SW480 (cell line): ENCODE measurements around the gene RPL6.
"Not testable (repeated sequence)": the region's sequence is repeated elsewhere in the genome, so short reads cannot be mapped to it uniquely, and the experiment has no call there.

Source experiments
- DNase-seq: peaks from one replicate; pipeline ENCODE4 v3.0.0-alpha.2; 2016; ENCODE audit warnings: low spot score

RPL6 gene

DNA sequence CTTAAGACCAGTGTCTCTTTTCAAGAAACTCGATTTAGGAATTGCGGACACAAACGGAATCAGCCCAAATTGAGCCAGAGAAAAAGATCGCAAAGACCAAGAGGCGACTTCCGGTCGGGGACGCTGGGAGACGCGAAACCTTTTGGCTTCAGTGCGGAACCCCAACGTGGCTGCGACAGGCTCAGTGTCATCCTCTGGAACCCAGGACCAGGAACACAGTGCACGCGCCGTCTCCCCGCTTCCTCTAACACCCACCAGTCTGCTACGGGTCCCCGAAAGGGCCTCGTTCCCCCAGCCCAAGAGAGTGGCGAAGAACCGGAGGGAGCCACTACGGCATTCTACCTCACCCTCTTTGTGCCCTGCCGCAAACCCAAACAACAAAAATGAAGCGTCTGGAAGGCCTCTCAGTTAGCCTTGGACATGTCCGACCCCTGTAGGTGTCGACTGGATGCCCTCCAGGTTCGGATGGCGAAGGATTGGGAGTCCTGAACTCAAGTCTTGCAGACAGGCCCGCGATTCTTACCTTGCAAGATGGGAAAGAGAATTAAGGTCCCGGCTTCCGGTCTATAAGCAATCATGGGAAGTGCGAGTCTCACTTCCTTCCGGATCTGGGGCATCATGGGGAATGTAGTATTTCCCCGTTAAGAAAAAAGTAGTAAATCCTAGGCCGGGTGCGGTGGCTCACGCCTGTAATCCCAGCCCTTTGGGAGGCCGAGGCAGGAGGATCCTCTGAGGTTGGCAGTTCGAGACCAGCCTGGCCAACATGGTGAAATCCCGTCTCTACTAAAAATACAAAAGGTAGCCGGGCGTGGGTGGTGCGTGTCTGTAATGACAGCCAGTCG, at the start of gene RPL6:
Gene RPL6, minus strand, starts transcription at position 542 of the 842 bp plus-strand sequence. CDS start 949 bp downstream, outside the sequence.
- DNase-seq = peak; percentile 93

DNA sequence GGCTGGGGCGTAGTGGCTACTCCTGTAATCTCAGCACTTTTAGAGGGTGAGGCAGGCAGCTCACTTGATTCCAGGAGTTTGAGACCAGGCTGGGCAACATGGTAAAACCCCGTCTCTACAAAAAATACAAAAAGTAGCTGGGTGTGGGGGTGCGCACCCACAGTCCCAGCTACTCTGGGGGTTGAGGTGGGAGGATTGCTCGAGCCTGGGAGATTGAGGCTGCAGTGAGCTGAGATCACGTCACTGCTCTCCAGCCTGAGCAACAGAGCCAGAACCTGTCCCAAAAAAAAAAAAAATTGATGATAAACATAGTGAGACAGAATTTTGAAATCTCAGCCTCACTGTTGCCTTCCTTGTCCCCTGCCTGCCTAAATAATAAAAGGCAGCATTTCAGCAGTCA, 49.3 kb upstream of the RPL6 start:
- no peak for DNase-seq

DNA sequence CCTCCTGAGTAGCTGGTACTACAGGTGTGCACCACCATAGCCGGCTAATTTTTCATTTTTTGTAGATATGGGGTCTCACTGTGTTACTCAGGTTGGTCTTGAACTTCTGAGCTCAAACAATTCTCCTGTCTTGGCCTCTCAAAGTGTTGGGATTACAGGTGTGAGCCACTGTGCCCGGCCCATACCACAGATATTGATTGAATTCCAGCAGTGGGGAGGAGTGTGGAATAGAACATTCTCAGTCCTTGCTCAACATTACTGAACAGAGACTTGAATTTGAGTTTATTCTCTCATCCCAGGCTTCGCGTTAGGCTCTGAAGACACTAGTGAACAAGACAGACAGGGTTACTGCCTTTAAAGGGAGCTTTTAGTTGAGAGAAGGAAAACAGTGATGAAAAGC, 48.9 kb upstream of the RPL6 start:
- DNase-seq = no peak

DNA sequence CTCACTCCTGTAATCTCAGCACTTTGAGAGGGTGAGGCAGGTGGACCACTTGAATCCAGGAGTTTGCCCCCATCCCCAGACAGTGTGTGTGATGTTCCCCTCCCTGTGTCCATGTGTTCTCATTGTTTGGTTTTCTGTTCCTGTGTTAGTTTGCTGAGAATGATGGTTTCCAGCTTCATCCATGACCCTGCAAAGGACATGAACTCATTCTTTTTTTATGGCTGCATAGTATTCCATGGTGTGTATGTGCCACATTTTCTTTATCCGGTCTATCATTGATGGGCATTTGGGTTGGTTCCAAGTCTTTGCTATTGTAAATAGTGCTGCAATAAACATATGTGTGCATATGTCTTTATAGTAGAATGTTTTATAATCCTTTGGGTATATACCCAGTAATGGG, 47.7 kb upstream of the RPL6 start:
- not testable (repeated sequence) for DNase-seq

DNA sequence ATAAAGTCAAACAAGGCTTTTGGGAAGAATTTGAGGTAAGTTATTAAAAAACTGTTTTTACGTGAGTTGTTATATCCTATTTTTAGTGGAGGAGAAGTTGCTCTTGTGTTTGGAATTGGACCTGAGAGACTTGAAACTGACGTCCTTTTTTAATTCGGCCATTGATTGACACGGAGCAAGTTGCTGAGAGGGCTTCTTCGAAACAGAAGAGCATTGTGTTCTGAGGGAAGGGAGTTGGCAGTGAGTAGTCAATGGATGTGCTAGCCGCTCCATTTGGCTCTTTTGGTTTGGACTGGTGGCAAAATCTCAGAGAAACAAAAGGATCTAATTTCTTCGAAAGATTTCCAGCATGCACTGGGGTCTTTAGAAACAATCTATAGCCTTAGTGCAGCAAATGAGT, 46.6 kb upstream of the RPL6 start:
- no peak for DNase-seq

DNA sequence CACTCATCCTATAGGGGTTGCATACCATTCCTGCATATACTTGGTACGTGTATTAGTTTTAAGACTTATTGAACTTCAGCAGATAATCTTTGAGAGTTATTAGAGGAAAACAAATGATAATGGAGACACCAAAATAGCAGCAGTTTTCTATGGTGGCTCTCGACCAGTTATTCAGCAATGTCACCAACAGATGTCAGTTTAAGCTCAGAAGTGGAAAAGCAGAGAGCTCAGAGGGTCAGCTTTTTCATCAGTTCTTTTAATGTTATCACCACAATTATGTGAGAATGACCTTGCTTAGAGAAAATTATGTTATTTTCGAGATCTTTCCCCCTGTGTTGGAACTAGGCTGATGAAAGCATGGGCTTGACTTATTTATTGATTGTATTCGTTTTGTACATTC, 41.3 kb upstream of the RPL6 start:
- no peak for DNase-seq

DNA sequence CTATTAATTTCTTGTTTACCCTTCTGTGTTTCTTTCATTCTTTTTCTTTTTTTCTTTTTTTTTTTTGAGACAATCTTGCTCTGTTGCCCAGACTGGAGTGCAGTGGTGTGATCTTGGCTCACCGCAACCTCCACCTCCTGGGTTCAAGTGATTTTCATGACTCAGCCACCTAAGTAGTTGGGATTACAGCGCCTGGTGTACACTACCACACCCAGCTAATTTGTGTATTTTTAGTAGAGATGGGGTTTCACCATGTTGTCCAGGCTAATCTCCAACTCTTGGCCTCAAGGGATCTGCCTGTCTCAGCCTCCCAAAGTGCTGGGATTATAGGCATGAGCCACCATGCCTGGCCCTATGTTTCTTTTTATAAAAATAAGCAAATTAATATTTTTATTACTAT, 38.8 kb upstream of the RPL6 start:
- DNase-seq = not testable (repeated sequence)

DNA sequence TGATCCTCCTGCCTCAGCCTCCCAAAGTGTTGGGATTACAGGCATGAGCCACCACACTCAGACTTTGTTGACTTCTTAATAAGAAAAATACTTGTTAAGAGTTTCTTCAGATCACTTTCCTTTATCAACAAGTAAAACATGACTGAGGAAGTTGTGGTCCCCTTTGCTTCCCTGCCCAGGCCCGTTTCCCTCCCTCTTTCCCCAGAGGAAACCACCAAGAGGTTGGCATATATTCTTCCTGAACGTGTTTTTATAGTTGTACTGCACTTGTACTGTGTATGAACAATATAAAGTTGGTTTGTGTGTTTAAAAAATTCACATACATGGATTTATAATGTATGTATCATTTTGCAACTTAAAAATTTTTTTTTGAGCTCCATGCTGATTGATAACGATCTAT, 37.7 kb upstream of the RPL6 start:
- DNase-seq = no peak

DNA sequence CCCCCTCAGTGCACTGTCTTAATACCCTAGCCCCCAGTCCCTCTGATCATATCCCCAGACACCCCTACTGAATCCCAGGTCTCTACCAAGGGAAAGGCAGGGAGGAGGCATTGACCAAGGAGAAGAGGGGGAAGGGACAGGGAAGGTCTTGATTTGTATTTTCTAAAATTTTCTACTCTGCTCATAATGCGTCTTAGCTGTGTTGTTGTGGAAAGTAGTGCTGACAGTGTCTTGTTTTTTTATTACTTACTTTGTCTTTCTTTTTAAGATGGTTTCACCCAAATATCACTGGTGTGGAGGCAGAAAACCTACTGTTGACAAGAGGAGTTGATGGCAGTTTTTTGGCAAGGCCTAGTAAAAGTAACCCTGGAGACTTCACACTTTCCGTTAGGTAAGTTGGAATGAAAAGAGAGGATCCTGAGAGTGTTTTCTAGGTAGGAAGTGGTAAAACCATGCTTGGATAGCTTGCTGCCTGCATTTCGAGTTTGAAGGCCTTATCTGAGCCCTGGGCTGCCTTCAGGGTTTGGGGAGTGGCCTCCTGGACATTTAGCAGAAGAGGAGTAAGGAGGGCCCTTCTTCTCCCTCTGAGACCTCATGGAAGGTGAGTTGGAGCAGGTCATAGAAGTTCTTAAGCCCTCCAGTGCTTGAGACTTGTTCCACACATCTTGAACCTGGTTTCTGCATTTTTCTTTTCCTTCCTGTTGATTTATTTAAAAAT, 36.8 kb upstream of the RPL6 start:
- DNase-seq = no peak

DNA sequence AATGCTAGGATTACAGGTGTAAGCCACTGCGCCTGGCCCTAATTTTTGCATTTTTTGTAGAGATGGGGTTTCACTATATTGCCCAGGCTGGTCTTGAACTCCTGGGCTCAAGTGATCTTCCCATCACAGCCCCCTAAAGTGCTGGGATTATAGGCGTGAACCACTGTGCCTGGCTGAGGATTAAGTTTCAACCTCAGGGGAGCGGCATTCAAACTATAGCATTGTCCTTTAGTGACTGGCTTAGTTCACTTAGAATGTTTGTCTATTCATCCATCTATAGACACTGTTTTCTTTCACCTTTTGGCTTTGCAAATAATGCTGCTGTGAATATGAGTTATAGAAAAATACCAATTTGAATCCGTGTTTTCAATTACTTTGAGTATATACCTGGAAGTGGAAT, 34.5 kb upstream of the RPL6 start:
- no peak for DNase-seq

DNA sequence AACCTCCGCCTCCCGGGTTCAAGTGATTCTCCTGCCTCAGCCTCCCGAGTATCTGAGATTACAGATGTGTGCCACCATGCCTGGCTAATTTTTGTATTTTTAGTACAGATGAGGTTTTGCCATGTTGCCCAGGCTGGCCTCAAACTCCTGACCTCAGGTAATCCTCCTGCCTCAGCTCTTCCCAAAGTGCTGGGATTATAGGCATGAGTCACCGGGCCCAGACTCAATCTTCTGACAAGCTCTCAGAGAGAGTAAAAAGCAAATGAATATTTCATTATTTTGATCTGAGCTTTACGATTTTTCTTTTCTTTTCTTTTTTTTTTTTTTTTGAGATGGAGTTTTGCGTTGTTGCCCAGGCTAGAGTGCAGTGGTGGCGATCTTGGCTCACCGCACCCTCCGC, 31.2 kb upstream of the RPL6 start:
- not testable (repeated sequence) for DNase-seq

DNA sequence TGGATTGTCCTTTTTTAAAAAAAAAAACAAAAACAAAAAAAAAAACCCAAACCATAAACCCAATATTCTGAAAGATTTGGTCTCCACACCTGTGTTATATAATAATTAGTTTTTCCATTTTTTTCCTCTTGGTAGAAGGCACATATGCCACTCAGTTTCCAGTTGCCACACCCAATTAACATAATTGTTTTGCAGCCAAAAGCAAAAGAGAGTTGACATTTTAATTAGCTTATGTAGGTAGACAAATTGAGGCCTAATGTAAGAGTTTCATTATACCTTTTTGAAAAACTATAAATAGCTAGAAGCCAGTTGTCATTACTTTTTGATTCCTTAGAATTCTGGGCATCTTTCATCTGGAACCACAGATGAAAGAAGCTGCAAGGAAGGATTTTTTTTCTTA, 30.4 kb upstream of the RPL6 start:
- DNase-seq = no peak

DNA sequence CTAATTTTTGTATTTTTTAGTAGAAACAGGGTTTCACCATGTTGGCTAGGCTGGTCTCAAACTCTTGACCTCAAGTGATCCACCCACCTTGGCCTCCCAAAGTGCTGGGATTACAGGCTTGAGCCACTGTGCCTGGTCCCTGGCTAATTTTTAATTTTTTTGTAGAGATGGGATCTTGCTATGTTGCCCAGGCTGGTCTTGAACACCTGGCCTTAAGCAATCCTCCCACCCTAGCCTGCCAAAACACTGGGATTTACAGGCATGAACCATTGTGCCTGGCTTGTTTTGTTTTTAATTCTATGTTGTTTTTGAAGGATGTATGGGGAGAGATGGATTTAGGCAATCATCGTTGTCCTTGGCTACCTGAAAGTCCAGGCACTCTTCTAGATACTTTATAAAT, 29.2 kb upstream of the RPL6 start:
- DNase-seq = not testable (repeated sequence)

DNA sequence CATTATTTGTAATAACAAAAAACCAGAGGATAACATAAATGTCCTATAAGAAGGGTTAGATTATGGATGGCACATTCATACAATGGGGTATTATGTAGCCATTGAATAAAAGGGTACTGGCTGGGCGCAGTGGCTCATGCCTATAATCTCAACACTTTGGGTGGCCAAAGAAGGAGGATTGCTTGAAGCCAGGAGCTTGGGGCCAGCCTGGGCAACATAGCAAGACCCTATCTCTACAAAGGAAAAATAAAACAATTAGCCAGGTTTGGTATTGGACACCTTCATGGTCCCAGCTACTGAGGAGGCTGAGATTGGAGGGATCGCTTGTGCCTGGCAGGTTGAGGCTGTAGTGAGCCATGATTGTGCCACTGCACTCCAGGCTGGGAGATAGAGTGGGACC, 24.1 kb upstream of the RPL6 start:
- no peak for DNase-seq

DNA sequence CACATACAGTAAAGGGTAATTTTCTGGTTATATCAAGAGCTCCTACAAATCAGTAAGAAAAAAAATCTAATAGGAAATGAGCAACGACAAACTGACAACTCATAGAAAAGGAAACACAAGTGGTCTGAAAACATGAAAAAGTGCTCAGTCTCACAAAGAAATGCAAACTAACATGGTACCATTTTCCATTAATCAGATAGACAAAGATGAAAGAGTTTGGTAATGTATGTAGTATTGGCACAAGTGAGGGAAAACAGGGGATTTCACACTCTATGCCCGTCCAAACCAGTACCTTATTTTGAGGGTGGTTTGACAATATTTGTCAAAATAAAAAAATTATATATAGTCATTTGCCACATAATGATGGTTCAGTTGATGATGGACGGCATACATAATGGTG, 22.6 kb upstream of the RPL6 start:
- DNase-seq = no peak

DNA sequence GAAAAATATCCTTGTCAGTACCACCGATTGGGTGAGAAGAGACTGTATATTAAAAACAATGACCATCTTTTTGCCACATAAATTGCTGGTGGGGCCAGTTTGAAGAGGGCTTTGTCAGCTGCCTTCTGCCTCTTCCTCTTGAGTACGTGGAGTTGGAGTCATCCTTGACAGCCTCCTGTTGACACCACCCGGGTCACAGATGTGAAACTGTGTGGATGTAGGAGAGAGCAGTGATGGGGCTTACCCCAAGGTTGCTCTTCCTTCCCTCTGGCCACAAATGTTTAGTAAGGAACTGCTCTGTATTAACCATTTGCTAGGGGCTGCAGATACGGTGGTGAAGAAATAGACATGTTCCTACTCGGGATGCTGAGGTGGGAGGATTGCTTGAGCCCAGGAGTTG, 21.5 kb upstream of the RPL6 start:
- DNase-seq = no peak

DNA sequence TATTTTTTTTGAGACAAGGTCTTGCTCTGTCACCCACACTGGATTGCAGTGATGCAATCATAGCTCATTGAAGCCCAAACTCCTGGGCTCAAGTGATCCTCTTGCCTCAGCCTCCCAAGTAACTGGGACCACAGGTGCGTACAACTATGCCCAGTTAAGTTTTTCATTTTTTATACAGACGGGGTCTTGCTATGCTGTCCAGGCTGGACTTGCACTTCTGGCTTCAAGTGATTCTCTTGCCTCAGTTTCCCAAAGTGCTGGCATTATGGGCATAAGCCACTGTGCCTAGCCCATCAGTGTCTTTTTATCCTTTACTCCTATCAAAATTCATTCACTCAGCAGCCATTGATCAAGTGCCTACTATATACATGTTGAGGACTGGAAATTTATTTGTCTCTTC, 18.4 kb upstream of the RPL6 start:
- no peak for DNase-seq

DNA sequence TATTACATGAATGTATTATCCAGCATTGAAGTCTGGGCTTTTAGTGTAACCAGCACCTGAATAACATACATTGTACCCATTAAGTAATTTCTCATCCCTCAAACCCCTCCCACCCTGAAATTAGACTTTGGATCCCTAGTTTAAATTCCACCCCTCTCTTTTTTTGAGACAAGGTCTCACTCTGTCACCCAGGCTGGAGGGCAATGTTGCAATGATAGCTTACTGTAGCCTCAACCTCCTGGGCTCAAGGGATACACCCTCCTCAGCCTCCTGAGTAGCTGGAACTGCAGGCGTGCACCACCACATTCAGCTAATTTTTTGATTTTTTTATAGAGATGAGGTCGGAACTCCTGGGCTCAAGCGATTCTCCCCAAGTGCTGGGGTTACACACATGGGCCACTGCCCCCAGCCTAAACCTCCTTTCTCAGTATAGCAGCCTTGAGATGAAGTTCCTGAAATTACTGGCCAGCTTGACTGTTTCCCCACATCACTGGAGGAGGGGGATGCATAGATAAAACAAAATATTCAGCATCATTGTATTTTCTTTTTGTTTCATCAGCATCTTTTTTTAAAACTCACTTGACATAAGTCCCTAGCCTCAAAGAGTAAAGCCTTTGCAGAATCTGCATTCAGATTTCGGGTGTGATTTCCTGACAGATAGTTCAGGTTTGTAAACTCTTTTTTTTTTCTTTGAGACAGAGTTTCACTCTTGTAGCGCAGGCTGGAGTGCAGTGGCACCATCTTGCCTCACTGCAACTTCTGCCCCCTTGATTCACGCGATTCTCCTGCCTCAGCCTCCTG, 16.4 kb upstream of the RPL6 start:
- DNase-seq = no peak

DNA sequence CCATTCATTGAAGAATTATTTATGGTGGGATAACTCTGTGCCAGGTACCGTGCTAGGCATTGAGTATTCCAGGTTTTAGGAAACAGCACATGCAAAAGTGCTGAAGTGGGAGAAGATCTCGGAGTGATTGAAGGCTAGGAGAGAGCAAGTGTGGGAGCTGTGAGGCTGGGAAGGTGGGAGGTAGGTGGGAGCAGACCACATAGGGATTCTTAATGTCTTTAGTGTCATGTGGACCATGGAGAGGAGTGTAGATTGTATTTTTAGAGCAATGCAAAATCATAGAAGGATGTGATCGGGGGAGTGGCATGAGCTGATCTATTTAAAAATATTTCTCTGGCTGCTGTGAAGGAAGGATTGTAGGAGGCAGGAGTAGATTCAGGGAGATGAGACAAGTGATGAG, 14.7 kb upstream of the RPL6 start:
- DNase-seq = no peak

DNA sequence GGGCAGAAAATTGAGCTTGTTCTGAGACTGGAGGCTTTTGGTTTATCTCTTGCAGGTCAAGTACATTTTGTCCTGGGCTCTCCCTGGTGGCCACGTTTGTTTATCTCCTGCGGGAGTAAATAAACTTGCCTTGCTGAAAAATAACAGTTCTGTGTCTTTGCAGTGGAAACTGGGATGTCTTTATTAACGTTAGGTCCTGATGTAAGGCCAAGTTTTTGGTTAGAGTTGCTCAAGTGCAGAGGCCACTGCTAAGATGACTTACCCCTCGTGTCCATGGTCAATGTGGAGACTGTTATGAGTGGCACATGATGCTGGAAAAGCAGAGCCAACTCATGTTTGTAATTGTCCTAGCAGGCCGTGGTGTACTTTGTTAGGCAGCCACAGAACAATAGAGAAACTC, 13.1 kb upstream of the RPL6 start:
- DNase-seq = no peak

DNA sequence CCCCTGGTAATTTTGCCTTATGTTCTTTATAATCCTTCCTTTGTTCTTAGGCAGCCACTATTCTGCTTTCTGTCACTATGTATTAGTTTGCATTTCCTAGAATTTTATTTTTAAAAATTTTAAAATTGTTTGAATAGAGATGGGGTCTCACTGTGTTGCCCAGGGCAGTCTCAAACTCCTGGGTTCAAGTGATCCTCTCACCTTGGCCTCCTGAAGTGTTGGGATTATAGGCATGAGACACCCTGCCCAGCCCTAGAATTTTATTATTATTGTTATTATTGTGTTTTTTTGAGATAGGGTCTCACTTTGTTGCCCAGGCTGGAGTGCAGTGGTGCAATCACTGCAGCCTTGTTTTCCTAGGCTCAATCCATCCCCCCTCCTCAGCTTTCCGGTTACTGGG, 12.0 kb upstream of the RPL6 start:
- no peak for DNase-seq

DNA sequence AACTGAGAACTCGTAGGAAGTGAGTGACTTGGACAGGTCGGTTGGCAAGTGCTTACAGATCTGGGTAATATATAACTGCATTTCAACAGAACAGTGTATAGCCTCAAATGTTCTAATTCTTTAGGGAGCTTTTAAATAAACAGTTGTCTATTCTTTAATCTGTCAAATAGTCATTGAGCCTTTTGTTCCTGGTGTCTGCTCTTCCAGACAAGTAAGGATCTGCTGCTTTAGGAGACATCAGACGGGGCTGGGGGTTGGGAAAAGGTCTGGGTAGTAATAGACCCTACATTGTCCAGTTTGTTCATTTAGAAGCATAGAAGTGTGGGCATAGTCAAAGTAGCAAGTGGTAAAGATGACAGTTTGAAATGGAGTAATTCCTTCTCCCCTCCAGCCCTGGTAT, 11.3 kb upstream of the RPL6 start:
- no peak for DNase-seq
